ENCODE data around the gene RNF115. TPM values are rescaled to one million over a fixed set of nuclear protein-coding genes. Genes with fewer than 3 reads are reported as not detected.

The RNF115 gene
- total RNA-seq, 1 experiment from 2014 or later = 9.5 TPM

DNA sequence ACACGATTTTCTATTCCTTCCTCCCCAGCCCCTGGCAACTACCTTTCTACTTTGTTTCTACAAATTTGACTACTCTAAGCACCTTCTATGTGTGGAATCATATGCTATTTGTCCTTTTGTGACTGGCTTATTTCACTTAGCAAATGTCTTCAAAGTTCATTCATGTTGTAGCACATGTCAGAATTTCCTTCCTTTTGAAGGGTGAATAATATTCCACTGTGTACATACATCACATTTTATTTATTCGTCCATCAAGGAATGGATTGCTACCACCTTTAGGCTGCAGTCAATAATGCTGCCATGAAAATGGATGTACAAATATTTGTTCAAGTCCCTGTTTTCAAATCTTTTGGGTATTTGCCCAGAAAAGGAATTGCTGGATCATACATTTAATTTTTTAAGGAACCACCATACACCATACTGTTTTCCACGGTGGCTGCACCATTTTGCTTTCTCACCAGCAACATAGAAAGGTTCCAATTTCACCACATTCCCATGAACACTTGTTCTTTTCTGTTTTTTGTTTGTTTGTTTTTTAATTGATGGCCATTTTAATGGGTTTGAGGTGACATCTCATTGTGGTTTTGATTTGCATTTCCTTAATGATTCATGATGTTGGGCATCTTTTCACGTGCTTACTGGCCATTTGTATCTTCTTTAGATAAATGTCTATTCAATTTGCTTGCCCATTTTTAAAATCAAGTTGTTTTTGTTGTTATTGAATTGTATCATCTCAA is 113.4 kb downstream of the RNF115 start:
- CTCF ChIA-PET = interaction anchor here (1.4 kb wide), 1 partner anchor 10 kb away, joined by 6 read pairs; no protein-coding TSS in a partner anchor
- no TSS peak for BruUV-seq (replicated peaks)

More for the DNA sequence above, 113.4 kb downstream of the RNF115 start:
- no peak overlapping the region for H3K9ac ChIP-seq (ENCODE audit: low read length)
- no peak for DNase-seq (ENCODE audit: low read depth, low spot score)
- TF ChIP-seq RAD21 (IDR thresholded peaks at IDR 0.05; ENCODE audit: low read depth) (no peak), EGR1 (IDR thresholded peaks at IDR 0.05; ENCODE audit: low read depth) (no peak), ZFX (IDR thresholded peaks at IDR 0.05) (no peak), ELF1 (IDR thresholded peaks at IDR 0.05; ENCODE audit: borderline replicate concordance, low read depth) (no peak), CBX3 (IDR thresholded peaks at IDR 0.05; ENCODE audit: low read depth) (no peak), POLR2AphosphoS5 (IDR thresholded peaks at IDR 0.05; ENCODE audit: low read depth, low read length) (no peak), SP1 (IDR thresholded peaks at IDR 0.05; ENCODE audit: low read depth) (no peak), SIN3A (IDR thresholded peaks at IDR 0.05; ENCODE audit: low read depth) (no peak), EZH2phosphoT487 (IDR thresholded peaks at IDR 0.05; ENCODE audit: borderline replicate concordance) (no peak), SRF (IDR thresholded peaks at IDR 0.05; ENCODE audit: low read depth) (no peak), ZNF274 (IDR thresholded peaks at IDR 0.05; ENCODE audit: low read depth, low read length) (no peak)
- TF ChIP-seq, protein P1, sequence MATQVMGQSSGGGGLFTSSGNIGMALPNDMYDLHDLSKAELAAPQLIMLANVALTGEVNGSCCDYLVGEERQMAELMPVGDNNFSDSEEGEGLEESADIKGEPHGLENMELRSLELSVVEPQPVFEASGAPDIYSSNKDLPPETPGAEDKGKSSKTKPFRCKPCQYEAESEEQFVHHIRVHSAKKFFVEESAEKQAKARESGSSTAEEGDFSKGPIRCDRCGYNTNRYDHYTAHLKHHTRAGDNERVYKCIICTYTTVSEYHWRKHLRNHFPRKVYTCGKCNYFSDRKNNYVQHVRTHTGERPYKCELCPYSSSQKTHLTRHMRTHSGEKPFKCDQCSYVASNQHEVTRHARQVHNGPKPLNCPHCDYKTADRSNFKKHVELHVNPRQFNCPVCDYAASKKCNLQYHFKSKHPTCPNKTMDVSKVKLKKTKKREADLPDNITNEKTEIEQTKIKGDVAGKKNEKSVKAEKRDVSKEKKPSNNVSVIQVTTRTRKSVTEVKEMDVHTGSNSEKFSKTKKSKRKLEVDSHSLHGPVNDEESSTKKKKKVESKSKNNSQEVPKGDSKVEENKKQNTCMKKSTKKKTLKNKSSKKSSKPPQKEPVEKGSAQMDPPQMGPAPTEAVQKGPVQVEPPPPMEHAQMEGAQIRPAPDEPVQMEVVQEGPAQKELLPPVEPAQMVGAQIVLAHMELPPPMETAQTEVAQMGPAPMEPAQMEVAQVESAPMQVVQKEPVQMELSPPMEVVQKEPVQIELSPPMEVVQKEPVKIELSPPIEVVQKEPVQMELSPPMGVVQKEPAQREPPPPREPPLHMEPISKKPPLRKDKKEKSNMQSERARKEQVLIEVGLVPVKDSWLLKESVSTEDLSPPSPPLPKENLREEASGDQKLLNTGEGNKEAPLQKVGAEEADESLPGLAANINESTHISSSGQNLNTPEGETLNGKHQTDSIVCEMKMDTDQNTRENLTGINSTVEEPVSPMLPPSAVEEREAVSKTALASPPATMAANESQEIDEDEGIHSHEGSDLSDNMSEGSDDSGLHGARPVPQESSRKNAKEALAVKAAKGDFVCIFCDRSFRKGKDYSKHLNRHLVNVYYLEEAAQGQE (IDR thresholded peaks at IDR 0.05; ENCODE audit: low read depth) = no peak
- TF ChIP-seq, protein P2, sequence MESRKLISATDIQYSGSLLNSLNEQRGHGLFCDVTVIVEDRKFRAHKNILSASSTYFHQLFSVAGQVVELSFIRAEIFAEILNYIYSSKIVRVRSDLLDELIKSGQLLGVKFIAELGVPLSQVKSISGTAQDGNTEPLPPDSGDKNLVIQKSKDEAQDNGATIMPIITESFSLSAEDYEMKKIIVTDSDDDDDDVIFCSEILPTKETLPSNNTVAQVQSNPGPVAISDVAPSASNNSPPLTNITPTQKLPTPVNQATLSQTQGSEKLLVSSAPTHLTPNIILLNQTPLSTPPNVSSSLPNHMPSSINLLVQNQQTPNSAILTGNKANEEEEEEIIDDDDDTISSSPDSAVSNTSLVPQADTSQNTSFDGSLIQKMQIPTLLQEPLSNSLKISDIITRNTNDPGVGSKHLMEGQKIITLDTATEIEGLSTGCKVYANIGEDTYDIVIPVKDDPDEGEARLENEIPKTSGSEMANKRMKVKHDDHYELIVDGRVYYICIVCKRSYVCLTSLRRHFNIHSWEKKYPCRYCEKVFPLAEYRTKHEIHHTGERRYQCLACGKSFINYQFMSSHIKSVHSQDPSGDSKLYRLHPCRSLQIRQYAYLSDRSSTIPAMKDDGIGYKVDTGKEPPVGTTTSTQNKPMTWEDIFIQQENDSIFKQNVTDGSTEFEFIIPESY (IDR thresholded peaks at IDR 0.05; ENCODE audit: extremely low read depth, insufficient replicate concordance, low read length) = no peak
- TF ChIP-seq, protein P3, sequence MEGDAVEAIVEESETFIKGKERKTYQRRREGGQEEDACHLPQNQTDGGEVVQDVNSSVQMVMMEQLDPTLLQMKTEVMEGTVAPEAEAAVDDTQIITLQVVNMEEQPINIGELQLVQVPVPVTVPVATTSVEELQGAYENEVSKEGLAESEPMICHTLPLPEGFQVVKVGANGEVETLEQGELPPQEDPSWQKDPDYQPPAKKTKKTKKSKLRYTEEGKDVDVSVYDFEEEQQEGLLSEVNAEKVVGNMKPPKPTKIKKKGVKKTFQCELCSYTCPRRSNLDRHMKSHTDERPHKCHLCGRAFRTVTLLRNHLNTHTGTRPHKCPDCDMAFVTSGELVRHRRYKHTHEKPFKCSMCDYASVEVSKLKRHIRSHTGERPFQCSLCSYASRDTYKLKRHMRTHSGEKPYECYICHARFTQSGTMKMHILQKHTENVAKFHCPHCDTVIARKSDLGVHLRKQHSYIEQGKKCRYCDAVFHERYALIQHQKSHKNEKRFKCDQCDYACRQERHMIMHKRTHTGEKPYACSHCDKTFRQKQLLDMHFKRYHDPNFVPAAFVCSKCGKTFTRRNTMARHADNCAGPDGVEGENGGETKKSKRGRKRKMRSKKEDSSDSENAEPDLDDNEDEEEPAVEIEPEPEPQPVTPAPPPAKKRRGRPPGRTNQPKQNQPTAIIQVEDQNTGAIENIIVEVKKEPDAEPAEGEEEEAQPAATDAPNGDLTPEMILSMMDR (IDR thresholded peaks at IDR 0.05 in 2 of 3, conservative IDR thresholded peaks at IDR 0.05 in 1 of 3; ENCODE audit: borderline replicate concordance in 1 of 3, insufficient read depth in 1 of 3, low read depth in 2 of 3, low read length in 2 of 3) = no peak
- TF ChIP-seq, protein P4, sequence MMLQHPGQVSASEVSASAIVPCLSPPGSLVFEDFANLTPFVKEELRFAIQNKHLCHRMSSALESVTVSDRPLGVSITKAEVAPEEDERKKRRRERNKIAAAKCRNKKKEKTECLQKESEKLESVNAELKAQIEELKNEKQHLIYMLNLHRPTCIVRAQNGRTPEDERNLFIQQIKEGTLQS (IDR thresholded peaks at IDR 0.05) = no peak
- no peak overlapping the region for H2AFZ ChIP-seq (ENCODE audit: low read depth, low read length, poor library complexity, severe bottlenecking)
- no peaks in the 10 kb centered on the region for H3K79me2 ChIP-seq (ENCODE audit: insufficient read depth, low read length)
- no peak for ATAC-seq
- POLR2A ChIA-PET = no interaction called here
- intact Hi-C loops (cut with micrococcal nuclease) = no loop called here
- peaks cover 4 to 26% of the 10 kb centered on the region in 2 experiments; a peak in 3 of 4 replicates for H3K4me1 ChIP-seq (ENCODE audit: control insufficient read depth in 1 of 2, insufficient read depth in 2 of 2, low read length in 2 of 2)
- H3K4me3 ChIP-seq (replicated peaks in 1 of 2; ENCODE audit: low read depth in 1 of 2, low read length in 2 of 2) = no peak overlapping the region
- H3K9me2 ChIP-seq (ENCODE audit: insufficient read depth) = no peaks in the 10 kb centered on the region
- H3K4me2 ChIP-seq (ENCODE audit: low read length) = no peak overlapping the region
- H4K20me1 ChIP-seq (ENCODE audit: insufficient read depth) = no peaks in the 10 kb centered on the region
- H3K36me3 ChIP-seq (ENCODE audit: control insufficient read depth in 1 of 2, insufficient read depth in 2 of 2, low read length in 2 of 2) = no peaks in the 10 kb centered on the region
- H3K27ac ChIP-seq (ENCODE audit: low read depth, low read length) = no peak overlapping the region
- RAD21 ChIA-PET (ENCODE audit: low non-redundant PET in 1 of 2, low total read pairs in 2 of 2, uncharacterized antibody in 2 of 2, unreplicated experiment in 2 of 2) = no interaction called here
- H3K27me3 ChIP-seq (ENCODE audit: insufficient read depth, low read length) = no peaks in the 10 kb centered on the region
- no peaks in the 10 kb centered on the region for H3K9me3 ChIP-seq (ENCODE audit: control insufficient read depth in 1 of 2, insufficient read depth in 1 of 2, low read depth in 1 of 2, low read length in 2 of 2)

Measured in HCT116 (cell line).